ENCODE data around the gene C11orf65.
A peak's percentile ranks its signal among the peaks of the same experiment; 100 is the strongest.

Gene C11orf65

GRCh38 chr11:108467091-108467823 lies at the start of gene C11orf65:
Gene C11orf65 (minus strand): TSS chr11:108467529. CDS start chr11:108461559, 5,970 bp downstream.
- peak; percentile 96 for DNase-seq (ENCODE audit: low spot score)

DNA sequence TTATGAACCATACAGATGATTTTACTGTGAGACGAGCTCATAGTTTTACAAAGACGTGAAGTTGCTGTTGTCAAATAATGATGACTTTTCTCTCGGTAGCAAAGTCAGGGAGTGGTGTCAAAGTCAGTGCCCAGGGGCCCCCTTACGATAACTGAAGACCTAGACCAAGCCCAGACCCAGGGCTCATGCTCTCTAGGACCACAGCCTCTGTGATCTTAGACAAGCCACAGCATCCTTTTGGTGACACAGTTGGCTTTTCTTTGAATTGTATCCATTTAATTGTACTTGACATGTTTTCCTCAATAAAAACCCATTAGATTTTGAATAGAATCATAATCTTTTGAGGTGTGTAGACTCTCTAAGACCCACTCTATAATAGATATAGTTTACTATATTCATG lies 48.8 kb upstream of the C11orf65 start:
- no peak for DNase-seq (ENCODE audit: low spot score)

- peak; percentile 5 for DNase-seq (ENCODE audit: low spot score)
Observed at GRCh38 chr11:108512708-108513107, 45.4 kb upstream of the C11orf65 start.

GRCh38 chr11:108511851-108512474 lies 44.6 kb upstream of the C11orf65 start:
- no peak for DNase-seq (ENCODE audit: low spot score)

DNA sequence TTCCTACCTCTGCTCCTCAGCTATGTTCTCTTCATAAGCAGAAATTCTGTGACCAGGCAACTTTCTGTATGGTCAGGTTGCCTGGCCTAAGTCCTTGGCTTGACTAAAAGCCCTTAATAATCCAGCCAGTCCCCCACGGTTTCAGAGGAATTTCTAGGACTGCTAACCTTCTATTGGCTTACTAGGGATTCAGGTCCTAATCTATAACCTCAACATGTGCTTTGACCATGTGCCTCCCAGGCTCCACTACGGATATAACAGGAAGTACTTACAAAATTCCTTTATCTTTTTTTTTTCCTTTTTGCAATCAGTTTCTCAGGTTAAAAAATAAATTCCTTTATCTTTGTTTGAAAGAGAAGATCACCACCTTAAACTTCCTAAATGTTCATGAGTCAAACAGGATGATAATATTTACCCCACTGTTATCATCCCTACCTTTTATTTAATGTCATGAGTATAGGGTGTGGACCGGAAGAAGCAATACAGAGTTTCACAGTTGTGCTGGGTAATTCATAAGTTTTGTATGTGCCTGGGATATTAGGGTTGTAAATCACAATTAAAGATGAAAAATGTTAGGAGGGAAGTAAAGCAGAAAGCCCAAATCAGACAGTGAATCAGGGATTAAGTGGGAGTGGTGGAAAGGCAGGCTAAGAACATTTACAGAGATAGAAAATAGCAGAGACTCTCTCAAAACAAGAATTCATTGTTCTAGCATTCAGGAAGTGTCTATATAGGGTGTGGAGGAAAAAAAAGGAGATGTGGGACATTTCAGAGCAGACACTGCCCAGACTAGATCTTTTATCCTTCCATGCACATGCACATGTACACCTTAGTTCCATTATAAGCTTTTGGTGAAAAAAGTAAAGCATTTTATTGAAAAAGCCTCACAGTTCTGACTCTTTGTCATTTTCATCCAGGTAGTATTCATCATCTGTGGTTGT lies 41.6 kb upstream of the C11orf65 start:
- no peak for DNase-seq (ENCODE audit: low spot score)

GRCh38 chr11:108501396-108501795 lies 34.1 kb upstream of the C11orf65 start:
- DNase-seq (ENCODE audit: low spot score) = no peak

GRCh38 chr11:108500721-108501120 lies 33.4 kb upstream of the C11orf65 start:
- DNase-seq (ENCODE audit: low spot score) = no peak

GRCh38 chr11:108500169-108500568 lies 32.8 kb upstream of the C11orf65 start:
- DNase-seq (ENCODE audit: low spot score) = no peak

- DNase-seq (ENCODE audit: low spot score) = no peak
Observed at GRCh38 chr11:108498816-108499408, 31.6 kb upstream of the C11orf65 start.

- peak; percentile 18 for DNase-seq (ENCODE audit: low spot score)
Observed at GRCh38 chr11:108498046-108498815, 30.9 kb upstream of the C11orf65 start, which contains the start of gene POGLUT3. Gene POGLUT3 (minus strand): TSS chr11:108498384. CDS start chr11:108498366, 18 bp downstream.

GRCh38 chr11:108497317-108498045 lies 30.2 kb upstream of the C11orf65 start:
- peak; percentile 70 for DNase-seq (ENCODE audit: low spot score)

DNA sequence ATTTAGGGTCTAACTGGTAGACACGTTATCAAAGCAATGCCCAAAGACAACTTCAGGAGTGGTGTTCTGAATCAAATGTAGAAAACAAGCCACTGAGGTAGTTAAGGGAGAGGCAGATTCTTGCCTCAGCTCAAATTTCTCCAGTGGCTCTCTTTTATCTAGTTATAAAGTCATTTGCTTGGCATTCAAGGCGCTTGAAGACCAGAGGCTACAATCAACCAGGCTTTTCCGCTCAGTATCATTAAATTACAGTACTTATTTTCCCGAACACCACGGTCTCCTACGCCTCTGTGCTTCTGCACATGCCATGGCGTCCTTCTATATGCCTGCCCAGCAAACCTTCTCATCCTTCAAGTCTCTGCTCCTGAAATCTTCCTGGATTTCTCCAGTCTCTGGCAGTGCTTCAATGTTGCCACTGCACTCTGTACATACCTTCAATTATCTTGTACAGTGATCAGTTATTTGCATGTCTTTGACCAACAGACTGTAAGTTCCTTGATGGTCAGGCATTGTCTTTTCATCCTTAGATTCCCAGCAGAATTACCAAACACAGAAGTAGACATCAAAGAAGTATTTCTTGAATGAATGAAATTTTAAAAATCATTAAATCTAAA lies 29.4 kb upstream of the C11orf65 start:
- DNase-seq (ENCODE audit: low spot score) = no peak

- DNase-seq (ENCODE audit: low spot score) = no peak
Observed at GRCh38 chr11:108495326-108495725, 28.0 kb upstream of the C11orf65 start.

- DNase-seq (ENCODE audit: low spot score) = no peak
Observed at GRCh38 chr11:108494182-108494581, 26.9 kb upstream of the C11orf65 start.

DNA sequence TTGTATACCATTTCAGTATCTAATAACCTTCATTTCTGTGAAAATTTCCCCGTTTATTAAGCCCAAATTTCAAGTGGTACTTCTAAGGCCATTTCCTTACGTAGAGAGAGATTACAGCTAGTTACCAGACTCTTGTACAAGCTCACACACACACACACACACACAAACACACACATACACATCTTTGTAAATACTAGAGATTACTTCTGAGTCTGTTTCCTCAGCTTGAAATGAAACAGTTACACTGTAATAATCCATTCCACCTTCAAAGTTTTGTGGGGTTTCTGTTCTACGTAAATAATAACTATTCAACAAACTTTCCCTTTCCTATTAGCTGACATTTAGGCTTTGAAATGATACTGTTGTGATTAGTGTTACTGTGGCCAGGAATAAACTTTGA lies 24.6 kb upstream of the C11orf65 start:
- no peak for DNase-seq (ENCODE audit: low spot score)

DNA sequence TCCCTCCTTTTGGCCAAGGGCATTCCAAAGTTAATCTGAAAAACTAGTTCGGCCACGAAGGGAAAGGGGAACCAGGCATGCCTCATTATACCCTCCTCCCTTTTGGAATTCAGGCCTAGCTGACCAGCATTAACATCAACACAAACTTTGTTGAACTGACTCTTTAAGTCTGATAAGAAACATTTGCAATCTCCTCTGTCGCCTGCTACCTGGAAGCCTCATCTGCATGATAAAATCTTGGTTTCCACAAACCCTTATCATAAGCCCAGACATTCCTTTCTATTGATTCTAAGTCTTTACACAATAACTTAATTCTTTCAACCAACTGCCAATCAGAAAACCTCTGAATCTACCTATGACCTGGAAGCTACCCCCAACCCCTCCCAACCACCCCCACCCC lies 19.5 kb upstream of the C11orf65 start:
- DNase-seq (ENCODE audit: low spot score) = no peak

- DNase-seq (ENCODE audit: low spot score) = no peak
Observed at GRCh38 chr11:108486331-108486730, 19.0 kb upstream of the C11orf65 start.

DNA sequence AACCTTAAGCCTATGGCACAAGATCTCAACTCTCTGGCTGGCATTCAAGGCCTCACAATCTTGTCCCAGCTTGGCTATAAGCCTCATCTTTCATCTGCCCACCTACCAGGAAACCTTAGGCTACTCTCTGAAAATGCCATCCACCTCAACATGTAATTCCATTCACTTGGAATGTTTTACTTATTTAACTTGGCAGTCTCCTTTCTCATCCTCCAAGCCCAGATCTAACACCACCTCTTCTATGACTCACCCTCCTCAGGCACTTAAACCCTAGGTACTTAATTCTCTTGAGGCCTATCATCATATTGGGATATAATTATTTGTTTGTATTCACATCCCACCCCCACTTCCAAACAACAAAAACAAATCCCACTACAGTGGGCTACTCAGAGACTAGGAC lies 15.8 kb upstream of the C11orf65 start:
- no peak for DNase-seq (ENCODE audit: low spot score)

- DNase-seq (ENCODE audit: low spot score) = no peak
Observed at GRCh38 chr11:108474664-108475463, 7.5 kb upstream of the C11orf65 start.

Measured in activated CD4-positive, alpha-beta T cell treated with anti-CD3 and anti-CD28 coated beads, Interleukin-2, Interleukin-4, amounts not matched to agents 100 ng/mL and 50 ng/mL, durations not matched to agents 16 hours and 8 hours (primary cell).